Smooth muscle cell of the brain vasculature (primary cell): ENCODE data around the gene TRUB1.
A peak's percentile ranks its signal among the peaks of the same experiment; 100 is the strongest.

Source experiments
- DNase-seq: peaks from one replicate; pipeline ENCODE4 v3.0.0-alpha.2; 2012; ENCODE audit warnings: low read depth, low spot score

Gene TRUB1

DNA sequence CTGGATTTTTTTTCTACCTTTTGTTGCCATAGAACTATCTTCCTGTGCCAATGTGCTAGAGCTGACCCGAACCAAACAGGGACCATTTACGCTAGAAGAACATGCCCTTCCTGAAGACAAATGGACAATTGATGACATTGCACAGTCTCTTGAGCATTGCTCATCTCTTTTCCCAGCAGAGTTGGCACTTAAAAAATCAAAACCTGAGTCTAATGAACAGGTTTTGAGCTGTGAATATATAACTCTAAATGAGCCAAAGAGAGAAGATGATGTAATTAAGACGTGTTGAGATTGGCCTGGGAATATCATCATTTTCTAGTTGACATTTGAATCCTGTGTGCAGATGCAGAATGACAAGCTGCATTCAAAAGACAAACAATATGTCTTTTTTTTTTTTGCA is 37.1 kb downstream of the TRUB1 start:
- DNase-seq, result no peak

DNA sequence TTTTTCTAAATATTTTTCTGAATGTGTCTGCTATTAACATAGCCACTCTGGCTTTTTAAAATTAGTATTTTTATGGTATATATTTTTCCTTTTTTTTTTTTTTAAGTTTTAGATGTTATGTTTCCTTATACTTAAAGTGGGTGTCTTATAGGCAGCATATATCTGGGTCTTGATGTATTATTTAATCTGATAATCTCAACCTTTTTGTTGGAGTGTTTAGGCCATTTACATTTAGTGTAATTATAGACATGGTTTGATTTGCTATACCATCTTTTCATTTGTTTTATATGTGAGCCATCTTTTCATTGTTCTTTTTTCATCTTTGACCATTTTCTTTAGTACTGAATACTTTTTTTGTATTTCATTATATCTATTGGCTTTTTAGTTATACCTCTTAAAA is 45.0 kb downstream of the TRUB1 start:
- DNase-seq, result no peak

DNA sequence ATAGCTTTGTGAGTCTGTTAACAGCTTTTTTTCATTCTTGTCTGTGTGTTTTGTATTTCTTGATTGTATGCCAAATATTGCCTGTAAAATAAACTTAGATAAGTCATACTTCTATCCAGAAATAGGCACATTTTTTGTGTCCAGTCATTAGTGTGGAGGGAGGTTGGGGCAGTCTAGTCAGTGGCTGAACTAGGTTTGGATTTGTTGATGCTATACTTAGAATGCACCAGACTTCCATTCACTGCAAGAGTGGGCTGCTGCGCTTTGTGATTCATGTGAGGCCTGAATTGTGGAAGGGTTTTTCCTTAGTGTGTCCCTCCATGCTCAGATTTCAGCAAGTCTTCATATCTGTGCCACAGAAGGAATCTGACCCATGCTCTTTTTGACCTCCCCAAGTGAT is 50.0 kb downstream of the TRUB1 start:
- DNase-seq, result no peak

DNA sequence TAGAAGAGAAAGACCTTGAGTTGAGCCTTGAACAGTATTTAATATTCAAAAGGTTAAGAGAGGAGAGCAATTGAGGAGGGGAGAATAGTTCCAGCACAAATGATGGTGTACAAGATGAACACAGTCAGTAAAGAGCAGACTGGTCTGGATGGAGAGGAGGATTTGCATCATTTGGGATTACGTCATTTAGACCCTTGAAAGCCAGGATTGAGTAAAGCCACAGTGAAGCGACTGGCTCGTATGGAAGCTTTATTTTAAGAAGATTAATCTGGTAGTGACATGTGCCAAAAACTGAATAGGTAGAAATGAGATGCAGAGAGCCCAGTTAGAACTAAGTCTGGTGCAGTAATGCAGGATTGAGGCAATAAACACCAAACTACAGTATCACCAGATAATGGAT is 52.6 kb downstream of the TRUB1 start:
- DNase-seq, result no peak

DNA sequence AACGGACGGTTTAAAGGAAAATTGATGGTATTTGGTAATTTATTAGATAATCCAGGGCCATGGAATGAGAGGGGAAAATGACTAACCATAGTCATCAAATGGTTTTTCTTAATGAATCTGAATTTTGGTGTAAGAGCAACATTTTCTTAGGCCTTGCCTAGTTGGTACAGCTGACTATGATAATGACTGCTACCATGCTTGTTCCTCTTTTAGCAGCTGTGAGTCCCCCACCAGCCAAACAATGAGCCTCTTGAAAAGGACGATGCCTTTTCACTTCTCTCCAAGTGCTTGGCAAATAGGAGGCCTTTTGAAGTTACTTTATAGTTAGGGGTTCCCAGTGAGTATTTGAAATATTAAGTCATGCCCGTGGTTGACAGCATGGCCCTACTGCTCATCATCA is 53.0 kb downstream of the TRUB1 start:
- no peak for DNase-seq

DNA sequence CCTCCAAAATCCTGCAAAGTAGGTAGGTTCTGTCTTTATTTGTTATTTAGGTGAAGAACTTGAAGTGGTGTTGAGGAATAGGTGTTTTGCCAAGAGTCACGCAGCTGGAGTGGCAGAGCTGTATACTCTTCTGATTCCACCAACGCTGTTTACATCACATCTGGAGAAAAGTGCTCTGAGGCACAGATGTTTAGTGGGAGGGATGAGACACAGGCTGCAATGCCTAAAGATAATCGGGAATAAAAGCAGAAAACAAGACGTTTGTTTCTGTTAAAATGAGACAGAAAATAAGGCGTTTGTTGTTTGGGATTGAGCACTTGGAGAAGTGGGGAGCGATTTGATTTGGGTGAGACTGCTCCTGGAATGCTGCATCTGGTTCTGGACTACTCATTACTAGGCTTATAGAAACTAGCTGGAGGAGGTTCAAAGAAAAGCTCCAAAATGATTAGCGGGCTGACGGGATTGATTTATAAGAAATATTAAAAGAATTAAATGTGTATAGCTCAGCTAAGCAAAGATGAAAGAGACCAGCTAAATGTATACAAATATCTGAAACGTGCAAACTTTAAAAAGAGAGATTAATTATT is 54.3 kb downstream of the TRUB1 start:
- DNase-seq, result no peak

DNA sequence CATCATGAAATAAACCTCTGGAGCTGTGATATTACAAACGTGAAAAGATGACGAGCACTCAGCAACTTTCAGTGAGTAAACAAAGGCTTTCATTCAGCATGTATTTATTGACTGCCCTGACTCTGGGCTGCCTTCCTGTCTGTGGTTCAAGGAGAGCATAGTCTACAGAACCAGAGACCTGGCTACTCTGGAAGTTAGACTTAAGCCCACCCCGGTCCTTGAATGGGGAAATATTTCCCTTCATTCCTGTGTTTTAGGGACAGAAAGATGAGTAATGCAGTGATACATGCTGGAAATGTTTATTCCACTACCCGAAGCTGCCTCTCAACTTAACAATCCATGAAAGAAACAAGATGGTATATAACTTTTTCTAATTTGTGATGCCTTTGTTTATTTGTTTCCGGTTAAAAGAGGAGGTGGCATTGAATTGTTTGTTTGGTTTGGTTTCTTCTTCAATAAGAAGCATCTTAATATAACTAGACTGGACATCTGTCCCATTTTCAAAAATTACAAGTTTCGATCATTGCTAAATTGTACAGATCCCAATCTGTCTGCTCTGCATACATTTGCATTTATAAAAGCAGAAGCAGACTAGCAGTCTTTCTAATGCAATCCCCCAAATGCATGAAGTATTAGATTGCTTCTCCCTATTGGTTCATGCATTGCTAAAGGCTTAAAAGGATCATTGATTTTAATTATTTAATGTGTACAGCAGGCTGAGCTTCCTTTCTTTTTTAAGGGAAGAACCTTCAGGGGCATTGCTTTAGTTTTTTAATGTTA is 57.7 kb downstream of the TRUB1 start:
- no peak for DNase-seq

DNA sequence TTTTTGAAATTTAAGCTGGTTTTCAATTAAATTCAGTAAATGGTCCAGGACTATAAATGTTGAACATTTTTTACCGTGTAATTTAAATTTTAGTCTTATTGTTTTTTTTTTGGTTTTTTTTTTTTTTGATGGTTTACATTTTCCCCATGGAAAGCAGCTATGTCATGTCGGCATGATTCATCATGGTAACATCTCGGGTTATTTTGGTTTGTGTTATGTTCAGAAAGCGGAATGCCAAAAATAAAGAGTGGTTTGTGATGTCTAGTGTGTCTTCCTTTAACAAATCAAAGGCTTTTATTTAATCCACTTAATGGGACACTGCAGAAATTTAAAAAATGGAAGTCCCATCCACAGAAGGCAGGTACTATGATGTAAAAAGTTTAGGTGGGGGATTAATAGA is 58.5 kb downstream of the TRUB1 start:
- DNase-seq, result peak; percentile 35

DNA sequence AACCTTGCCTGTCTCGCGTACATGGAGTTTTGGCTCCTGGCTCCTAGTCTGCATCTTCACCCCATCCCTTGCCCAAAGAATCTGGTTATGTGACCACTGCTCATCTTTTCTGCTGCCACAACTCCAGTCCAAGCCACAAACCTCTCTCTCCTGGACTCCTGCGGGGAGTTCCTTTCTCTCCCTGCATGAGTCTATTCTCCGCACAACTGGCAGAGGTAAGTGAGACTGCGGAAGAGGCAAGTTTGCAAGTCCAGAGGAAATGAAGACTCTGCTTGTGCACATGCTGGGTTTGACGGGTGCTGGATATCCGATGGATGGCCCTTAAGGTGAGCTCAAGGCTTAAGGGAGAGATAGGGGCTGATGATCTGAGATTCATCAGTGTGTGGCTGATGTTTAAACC is 61.0 kb downstream of the TRUB1 start:
- no peak for DNase-seq

DNA sequence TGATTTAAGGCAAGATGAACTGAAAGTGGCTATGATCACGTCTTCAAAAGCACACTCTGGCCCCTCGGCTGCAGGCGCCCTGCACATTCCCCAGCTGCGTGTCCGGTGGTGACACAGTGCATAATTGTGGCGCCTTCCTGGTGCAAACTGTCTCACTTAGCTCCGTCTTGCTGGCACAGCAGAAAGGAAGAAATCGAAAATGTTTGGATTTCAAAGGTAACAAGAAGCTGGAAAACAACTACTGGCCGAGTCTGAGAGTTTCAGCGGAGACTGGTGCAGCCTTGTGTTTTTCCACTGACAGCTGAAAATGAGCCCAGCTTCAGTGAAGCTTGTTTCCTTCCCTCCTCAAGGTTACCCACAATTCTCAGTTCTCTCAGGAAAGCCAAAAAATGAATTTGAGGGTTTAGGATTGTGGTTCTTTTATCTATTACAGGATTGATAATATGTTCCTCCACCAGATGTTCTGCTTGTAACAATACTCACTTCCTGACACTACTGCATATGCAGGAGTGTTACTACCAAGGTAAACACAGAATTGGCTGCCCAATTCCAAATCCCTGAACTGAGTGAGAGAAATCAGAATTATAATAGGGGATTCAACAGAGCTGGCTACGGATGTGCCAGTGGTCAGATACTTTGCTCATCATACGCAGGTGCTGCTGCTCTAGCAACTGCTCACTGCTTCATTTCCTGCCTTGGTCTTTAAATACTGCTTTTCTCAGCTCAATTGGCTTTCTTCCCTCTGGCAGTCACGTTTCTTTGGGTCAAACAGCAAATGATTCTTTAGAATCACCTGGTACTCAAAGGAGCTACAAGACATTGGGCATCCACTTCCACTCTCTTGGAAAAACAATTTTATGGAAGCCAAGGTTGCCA is 63.7 kb downstream of the TRUB1 start:
- DNase-seq, result no peak

DNA sequence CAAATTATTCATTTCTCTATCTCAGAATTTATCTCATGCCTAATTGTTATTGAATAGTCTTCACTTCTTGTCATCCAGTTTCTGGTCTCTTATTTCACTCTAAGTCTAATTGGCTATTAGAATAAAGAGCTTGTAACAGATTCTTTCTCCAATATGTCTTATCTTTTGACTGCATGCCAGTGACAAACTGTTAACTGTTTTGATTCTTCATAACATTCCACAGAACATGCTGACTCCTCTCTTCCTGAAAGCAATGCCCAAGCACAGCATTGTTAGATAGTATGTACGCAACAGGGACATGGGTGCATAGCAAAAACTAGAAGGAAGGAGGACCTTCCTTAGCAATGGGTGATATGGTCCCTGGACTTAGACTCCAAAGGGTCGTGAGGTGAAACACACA is 65.4 kb downstream of the TRUB1 start:
- DNase-seq, result no peak

DNA sequence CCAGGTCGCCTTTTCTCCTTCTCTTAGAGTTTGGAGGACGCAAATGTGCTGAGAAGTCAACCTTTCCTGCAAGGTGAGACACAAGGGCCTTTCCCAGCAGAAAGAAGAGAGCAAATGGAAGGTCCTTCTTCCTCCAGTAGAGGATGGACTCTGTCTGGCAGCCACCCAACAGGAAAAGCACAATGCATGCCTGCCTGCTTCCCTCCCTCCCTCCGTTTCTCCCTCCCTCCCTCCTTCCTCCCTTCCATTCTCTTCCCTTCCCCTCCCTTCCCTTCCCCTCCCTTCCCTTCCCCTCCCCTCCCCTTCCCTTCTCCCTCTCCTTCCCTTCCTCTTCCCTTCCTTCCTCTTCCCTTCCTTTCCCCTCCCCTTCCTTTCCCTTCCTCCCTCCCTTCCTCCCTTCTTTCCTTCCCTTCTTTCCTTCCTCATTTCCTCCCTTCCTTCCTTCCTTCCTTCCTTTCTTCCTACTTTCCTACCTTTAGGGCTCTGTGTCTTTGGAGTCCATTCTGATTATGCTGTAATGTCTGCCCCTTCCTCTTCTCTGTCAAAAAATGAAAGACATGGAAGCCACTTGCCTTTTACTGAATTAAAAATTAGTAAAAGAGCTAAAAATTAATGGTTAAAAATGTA is 66.4 kb downstream of the TRUB1 start:
- DNase-seq, result no peak

DNA sequence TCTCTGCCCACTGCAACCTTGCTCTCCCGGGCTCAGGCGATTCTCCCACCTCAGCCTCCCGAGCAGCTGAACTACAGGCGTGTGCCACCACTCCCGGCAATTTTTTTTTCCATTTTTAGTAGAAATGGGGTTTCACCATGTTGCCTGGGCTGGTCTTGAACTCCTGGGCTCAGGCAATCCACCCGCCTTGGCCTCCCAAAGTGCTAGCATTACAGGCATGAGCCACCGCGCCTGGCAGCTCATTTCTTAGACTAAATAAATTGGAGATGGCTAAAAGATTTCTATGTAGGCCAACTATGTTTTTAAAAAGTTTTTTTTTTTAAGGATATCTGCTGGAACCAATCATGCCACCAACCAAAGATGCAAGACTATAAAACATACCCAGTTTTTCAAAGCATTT is 67.8 kb downstream of the TRUB1 start:
- no peak for DNase-seq

DNA sequence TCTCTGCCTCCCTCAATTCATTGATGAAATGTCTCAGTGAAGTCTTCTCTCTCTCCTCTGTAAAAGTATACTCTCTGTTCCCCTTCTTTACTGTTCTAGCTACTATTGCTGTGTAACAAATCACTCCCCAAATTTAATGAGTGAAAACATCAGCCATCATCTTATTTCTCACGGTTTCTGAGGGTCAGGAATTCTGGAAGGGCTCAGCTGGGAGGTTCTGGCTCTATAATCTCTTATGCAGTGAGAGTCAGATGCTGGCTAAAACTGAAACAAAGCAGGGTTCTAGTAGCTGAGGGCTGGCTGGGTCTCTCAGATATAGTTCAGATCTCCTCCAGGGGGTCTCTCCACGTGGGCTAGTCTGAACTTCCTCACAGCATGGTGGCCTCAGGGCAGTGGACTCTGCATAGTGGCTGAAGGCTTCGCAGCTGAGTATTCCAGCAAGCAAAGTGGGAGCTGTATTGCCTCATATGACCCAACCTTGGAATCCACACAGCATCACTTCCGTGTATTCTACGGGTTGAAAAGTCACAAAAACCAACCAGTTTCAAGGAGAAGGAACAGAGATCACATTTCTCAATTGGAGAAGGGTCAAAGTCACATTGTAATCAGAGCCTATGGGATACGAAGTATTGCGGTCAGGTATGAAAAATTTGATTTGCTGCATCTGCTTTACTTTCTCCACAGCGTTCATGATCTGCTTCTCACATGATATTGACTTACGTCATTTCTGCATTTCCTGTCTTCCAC is 80.4 kb downstream of the TRUB1 start:
- no peak for DNase-seq

DNA sequence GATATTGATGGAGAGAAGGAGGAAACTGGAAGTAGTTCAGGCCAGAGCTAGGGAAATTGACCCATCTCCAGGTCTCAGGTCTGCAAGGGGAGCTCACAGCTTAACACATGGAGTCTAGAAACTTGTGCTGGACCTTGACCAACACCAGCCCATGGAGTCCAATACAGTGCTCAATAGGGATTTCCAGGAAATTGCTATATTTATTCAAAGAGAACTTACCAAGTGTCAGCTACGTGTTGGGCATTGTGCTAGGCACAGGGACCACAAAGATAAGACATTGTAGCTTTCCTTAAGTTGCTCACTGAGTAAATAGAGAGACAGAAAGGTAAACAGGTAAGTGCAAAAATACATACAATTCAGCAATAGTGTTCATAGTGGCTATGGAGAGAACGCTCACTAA is 82.5 kb downstream of the TRUB1 start:
- no peak for DNase-seq

DNA sequence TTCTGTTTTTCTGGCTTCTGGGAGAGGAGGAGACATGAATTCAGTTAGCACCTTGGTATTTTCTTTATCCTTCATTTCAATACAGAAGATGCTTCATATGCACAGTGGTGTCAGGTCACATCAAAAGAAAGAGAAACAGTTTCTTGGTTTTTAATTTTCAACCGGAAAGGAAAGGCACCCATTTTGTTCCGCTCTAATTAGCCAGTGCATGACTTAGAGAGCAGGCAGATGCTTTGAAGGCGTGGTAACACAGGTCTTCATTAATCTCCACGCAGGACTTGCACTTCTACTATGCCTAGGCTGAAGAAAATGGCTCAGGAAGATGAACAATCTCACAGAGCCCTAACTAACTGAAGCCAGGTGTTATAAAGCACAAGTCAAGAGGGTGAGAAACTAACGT is 84.7 kb downstream of the TRUB1 start:
- no peak for DNase-seq

DNA sequence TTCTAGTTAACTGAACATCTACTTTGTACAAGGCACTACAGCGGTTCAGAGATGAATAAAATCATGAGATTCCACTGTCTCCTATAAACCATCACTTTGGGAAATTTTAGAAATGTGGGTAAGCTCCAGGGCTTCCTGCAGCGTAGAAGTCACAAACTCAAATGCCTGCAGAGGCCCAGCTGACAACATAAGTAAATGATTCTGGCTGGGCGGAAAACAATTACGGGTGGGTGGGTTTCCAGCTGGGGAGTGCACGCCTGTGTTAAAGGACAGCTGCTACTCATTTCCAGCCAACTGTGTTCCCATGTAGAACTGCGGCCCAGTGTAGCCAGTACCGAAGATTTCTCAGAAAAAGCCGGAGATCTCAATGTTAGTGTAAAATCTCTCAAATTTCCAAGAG is 85.7 kb downstream of the TRUB1 start:
- DNase-seq, result no peak

DNA sequence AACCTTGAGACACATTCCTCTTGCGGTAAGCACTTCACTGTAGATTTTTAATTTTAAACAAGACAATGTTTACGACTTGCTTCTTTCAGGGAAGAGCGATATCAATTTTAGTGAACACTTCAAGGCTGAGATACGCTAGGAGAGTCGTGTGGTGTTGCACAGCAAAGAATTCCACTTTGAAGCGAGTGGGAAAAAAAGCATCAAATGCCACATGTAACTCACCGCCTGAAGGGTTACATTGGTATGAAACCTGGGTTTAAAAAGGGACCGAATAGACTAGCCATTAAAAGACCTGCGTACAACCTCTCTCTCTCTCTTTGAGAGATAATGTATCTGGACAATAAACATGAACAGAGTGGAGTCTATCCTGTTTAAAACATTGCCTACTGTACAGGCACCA is 86.4 kb downstream of the TRUB1 start:
- no peak for DNase-seq

DNA sequence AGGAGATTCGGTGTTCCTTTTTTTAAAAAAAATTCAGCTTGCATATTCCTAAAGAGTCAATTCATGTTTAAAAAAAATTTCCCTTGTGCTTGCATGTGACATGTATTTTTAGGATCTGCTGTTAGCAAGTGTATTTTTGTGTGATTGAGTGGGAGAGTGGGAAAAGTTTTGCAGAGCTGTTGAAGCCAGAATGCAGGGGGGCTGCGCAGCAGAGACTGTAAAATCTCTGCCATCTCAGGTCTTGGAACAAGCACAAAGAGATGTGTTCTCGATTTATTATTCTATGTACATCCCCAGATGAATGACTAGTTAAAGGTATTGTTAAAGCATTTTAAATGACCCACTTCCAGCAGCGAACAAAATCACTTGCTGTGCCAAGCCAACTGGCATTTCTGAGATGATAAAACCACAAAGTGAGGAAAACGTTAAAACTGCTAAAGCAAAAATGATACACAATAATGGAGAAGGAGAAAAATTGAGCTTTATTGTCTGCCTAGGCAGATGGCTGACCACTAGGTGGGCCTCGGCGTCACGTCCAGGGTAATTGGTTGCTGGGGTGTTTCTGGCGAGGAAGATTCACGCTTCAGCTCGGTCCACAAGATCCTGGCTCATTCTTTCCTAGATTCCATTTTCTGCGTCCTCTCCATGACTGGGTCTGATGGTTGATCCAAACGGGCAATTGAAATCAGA is 88.2 kb downstream of the TRUB1 start:
- DNase-seq, result no peak

DNA sequence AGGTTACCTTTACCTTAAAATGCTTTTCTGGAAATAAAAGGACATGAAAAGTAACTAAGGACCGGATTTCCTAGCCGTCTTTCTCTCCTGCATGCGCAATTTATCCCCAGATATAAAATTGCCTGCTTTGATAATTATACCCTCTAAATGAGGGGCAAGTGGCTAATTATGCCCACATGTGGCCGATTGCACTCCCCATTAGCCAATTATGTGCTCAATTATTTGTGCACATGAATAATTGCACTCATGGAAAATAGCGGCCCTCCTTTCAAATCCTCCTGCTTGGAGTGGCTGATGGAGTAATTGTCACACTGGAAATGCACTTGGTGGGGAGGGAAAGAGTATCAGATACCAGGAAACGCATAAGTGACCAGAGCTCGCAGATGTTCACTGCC is 88.7 kb downstream of the TRUB1 start:
- no peak for DNase-seq
